HG02884 (cell line): ENCODE measurements around the gene FAAH.

ENCODE experiments used
- ATAC-seq: cut with Tn5 transposase; IDR thresholded peaks from one replicate; pipeline ENCODE4 v1.9.1; 2021; ENCODE audit warnings: mild to moderate bottlenecking, moderate library complexity; ENCODE audit not compliant: unreplicated experiment

The FAAH gene

DNA sequence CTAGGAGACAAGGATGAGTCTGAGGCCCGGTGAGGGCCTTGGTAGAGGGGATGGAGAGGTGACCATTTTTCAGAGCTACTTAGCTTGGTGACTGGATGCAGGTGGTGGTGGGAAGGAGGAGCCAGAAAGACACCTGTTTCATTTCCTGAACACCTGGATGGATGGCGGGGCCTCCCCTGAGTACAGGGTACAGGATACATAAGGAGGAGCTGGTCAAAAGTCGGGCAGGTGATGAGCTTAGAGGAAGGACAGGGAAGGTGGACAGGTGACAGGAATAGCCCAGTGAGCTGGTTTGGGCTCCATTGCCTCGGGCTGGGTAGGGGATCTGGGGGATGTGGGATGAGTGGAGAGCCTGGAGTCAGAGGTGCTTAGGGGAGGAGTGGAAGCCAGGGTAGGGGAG is 6.3 kb downstream of the FAAH start:
- no peak for ATAC-seq

DNA sequence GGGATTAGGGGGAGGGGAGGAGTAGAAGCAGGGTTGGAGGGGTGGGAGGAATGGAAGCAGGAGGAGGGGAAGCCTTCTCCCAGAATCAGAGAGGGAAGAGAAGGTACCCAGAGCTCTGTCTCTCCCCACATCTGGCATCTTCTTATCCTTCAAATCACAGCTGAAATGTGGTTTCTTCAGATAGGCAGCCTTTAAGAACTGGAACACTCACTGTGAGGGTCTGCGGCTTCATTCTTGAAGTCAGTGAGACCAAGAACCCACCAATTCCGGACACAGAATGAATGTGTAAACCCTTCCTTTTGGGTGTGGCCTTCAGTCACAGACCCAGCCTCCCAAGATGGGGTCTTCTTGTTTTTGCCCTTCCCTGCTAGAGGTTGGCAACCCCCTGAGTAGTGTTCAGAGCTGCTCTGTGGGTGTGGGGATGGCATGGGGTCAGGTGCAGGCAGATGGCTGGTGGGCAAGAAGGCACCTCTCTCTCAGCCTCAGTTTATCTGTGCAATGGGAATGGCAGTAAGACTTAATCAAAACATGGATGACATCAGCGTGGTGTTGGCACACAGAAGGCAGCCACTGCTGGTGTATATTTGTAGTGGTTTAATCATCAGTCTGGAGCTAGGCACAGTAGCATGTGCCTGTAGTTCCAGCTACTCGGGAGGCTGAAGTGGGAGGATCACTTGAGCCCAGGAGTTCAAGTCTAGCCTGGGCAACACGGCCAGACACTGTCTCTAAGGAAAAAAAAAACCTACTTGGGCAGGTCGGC is 7.2 kb downstream of the FAAH start:
- no peak for ATAC-seq

DNA sequence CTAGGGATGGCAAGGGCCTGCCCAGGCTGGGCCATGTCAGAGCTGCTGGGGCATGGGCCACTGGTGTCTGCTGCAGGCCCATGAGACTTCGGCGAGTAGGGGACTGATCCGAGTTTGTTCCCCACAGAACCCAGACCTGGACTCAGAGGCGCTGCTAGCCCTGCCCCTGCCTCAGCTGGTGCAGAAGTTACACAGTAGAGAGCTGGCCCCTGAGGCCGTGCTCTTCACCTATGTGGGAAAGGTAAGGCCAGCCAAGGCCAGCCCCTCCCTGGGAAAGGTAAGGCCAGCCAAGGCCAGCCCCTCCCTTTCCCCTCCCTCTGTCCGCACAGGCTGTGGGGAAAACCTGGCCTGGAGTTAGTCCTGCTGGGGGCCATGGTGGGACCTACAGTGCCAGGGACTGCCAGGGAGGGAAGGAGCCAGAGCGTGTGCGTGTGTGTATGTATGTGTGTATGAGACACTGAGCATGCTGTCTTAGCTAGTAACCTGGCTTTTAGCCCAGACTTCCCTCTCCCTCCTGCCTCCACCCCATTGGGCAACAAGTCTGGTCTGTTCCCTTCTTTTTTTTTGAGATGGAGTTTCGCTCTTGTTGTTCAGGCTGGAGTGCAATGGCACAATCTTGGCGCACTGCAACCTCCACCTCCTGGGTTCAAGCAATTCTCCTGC is 8.0 kb downstream of the FAAH start:
- ATAC-seq, result no peak

DNA sequence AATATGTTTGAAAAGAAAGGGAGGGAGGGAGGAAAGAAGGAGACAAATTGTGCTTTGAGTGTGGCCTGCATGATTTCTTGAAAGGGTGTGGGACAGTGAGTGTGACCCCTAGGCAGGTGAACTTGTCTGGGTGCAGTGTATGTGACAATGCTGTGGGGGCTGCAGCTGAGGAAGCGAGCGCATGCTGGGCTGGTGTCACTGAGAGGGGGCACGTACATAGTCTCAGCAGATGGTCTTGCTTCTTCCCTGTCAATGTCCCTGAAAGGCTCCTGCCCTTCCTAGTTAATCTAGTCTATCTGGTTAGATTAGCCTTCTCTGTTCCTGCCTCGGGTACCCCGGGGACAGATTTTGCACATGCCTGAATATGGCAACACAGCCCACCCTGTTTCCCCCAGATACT is 9.8 kb downstream of the FAAH start:
- ATAC-seq, result no peak

DNA sequence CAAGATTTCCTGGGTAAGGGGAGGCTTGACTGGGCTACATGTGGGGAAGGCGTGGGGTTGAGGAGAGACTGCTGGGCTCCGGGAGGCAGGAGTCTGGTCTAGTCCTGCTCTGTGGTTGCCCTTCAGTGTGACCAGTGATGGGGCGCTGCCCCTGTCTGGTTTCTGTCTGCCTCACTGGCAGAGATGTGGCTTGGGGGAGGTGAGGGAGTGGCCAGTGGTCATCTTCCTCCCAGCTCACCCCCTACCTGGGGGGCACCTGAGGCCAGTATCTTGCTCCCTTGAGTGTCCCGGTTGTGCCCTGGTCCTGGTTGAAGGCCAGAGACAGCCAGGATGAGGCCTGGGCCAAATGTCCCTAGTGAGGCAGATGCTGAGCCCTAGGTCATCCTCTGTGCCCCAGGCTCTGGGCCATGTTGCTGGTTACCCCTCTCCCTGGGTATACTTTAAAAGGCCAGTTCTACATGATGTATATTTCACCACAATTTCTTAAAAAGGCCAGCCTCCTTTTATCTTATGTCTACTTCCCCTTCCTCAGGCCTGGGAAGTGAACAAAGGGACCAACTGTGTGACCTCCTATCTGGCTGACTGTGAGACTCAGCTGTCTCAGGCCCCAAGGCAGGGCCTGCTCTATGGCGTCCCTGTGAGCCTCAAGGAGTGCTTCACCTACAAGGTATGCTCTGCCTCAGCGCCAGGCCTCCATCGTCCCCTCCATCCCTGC is 10.5 kb downstream of the FAAH start:
- ATAC-seq, result no peak

DNA sequence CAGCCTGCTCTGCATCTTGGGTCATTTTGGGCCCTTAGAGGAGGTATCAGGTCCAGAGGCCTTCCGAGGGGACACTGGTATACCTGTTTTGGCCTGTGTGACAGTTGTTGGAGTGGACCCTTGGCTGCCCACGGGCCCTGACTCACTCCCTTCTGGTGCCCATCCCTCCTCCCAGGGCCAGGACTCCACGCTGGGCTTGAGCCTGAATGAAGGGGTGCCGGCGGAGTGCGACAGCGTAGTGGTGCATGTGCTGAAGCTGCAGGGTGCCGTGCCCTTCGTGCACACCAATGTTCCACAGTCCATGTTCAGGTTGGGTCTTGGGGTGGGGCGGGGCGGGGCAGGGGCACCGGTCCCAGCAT is 11.1 kb downstream of the FAAH start:
- ATAC-seq, result no peak

DNA sequence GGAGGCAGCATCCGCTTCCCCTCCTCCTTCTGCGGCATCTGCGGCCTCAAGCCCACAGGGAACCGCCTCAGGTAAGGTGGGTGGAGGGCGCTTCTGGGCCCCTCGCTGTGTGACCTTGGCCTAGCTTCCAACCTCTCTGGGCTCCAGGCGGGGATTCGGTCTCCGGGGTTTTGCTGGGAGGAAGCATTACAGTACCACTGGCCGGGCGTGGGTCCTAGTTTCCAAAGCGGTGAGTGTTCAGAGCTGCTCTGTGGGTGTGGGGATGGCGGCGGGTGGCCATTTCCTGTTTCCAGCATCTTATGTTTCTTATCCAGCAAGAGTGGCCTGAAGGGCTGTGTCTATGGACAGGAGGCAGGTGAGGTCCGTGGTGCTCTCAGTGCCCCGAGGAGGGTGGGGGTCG is 11.6 kb downstream of the FAAH start:
- no peak for ATAC-seq

DNA sequence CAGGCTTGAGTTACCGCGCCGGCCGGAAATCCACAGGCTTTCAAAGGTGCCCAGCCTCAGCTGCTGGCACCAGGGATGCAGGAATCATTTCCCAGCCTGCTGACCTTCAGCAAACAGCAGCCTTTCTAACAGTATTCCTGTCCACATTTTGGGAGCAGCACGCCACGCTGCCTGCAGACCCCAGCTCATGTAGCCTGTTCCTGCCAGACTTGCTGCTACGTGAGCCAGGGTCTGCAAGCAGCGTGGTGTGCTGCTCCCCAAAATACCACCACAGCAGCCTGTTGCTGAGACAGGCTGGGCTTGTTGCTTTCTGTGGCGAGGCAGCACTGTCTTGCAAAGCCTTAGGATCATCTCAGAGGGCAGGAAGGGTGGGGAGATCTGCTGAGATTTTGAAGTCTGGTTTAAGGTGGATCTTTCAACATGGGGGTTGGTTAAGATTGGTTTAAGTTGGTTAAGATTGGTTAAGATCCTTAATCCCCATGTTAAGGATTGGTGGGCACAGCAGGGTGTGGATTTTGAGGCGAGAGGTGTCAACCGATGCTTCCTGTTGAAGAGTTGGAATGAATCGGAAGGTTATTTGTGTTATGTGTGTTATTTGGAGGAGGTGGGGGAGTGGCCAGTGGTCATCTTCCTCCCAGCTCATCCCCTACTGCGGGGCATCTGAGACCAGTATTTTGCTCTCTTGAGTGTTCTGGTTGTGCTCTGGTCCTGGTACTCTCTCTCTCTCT is 12.9 kb downstream of the FAAH start:
- no peak for ATAC-seq

DNA sequence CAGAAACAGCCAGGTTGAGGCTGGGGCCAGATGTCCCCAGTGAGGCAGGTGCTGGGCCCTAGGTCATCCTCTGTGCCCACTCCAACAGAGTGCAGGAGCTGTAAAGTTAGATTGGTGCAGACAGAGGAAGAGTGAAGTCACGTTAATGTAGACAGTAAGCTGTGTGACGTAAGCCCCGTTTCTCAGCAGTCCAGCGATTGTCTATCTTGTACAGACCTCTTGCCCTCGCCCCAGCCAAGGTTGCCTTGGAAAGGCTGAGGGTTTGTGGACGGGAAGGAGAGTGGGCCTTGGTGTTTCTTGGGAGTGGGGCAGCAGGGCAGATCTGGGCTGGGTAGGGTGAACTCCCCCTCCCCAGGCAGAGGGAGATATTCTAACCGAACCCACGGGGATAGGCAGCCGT is 13.5 kb downstream of the FAAH start:
- ATAC-seq, result no peak

DNA sequence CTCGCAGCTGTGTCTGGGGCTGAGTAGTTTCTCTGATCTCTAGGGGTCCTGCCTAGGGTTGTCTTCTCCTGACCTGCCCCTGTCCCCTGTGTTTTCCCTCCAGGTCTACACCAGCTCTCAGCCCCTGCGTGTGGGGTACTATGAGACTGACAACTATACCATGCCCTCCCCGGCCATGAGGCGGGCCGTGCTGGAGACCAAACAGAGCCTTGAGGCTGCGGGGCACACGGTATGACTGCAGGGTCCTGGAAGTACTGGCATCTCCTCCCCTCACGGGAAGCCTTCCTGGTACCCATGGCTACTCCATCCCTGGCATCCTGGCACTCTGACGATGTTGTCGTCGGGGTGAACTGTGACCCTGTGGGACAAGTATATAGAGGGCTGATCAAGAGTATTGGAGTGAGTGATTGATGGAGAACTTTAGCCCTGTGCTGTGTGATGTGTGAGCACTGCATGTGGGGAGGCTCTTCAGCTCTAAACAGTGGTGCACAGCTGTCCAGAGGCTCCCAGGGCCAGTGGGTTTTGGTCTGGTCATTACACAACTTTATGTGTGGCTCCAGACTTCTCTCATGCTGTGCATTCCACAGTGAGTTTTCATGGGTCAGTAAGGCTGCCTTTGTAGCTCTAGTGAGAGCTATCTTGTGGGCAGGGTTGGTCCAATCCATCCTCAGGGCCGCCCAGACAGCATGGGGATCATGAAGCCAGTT is 14.4 kb downstream of the FAAH start:
- no peak for ATAC-seq

DNA sequence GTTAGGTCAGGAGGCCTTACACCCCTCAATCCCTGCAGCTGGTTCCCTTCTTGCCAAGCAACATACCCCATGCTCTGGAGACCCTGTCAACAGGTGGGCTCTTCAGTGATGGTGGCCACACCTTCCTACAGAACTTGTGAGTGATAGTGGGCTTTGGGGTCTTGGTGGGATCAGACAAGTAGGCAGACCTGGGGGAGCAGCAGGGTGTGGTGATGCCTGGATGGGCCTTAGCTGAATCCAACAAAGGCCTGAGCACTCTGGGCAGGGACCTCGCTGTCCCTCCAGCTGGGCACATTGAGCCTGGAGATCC is 14.9 kb downstream of the FAAH start:
- no peak for ATAC-seq

DNA sequence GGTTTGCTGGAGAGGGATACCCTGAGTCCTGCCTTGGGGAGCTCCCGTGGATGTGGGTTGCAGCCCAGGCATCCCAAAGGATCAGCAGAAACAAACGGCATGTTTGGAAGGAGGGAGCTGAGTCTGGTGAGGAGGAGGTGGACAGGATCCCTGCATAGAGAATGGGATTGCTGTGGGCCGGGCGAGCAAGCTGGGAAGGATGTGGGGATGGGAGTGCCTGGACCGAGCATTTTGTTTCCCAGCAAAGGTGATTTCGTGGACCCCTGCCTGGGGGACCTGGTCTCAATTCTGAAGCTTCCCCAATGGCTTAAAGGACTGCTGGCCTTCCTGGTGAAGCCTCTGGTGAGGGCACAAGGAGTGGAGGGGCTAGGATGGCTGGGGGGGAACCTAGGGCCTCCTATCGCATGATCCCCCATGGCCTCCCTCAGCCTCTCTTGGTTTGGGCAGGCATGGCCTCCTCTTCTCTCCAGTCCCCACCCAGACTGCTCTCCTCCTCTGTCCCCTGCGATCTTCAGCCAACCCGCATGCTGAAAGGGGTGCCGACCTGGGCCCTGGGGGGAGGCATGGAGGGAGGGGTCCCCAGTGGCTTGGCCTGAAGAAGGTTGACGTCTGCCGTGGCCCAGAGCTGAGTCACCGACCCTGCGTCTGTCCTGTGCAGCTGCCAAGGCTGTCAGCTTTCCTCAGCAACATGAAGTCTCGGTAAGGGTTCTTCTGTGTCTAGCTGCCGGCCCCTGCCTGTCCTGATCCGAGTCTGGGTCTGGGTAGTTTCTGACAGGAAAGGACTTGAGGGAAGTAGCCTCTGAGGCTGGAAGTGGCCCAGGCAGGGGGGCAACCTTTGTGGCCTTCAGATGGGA is 16.3 kb downstream of the FAAH start:
- ATAC-seq, result no peak

DNA sequence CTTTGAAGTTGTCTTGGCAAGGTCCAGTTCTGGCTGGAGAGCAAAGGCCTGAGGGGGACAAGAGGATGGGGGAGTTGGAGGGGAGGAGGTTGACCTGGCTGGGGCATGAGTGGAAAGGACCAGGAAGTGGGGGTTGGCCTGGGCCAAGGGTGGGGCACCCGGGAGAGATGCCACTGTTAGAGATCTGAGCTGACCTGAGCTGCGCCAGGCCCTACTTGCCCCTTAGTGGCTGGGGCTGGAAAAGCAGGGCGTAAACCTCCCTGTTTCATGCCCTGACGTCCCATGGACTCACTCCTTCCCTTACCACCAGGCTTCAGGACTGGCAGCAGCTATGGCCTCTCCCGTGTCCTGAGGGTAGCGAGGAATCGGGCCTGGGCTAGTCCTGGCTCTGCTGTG is 16.9 kb downstream of the FAAH start:
- ATAC-seq, result no peak

DNA sequence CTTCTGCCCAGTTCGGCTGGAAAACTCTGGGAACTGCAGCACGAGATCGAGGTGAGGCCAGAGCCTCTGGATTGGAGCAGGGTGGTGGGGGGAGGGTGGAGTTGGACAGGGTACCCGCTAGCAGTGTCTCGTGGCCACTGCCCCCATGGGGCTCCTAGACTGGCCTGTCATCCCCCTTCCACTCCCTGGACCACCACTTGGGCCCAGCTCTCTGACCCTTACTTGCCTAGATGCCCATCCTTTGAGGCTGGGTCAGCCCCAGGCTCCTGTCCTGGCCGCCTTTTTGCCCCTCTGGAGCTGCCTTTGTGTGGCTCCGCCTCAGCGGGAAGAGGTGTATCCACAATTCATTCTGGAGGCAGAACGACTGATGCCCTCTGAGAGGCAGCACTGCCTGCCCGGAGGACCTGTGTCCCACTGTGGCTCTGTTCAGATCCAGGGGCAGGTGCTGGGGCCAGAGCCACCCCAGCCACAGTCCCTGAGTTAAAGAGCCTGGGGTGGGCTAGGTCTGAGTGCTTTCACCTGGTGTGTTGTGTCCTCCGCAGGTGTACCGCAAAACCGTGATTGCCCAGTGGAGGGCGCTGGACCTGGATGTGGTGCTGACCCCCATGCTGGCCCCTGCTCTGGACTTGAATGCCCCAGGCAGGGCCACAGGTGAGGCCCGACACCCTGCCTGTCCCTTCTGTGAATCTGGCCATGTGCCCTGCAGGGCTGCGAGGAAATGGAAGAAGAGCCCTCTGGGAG is 17.7 kb downstream of the FAAH start:
- no peak for ATAC-seq

DNA sequence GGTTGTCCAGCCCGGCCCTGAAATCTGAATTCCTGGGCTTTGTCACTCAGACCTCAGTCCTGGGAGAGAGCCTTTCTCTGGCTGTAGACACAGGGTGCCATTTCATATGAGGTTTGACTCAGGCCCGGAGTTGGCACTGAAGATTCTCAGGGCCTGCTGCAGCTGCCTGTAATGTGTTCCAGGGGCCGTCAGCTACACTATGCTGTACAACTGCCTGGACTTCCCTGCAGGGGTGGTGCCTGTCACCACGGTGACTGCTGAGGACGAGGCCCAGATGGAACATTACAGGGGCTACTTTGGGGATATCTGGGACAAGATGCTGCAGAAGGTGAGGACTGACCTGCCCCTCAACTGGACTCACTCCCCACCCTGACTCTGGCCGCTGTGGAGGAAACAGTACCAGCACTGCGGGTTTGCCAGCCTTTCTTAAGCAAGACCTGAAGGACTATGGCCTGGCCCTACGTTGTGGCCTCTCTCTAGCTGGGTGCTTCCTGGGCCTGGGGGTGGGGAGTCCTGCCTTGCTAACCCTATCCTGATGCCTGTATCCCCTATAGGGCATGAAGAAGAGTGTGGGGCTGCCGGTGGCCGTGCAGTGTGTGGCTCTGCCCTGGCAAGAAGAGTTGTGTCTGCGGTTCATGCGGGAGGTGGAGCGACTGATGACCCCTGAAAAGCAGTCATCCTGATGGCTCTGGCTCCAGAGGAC is 18.9 kb downstream of the FAAH start:
- ATAC-seq, result no peak

DNA sequence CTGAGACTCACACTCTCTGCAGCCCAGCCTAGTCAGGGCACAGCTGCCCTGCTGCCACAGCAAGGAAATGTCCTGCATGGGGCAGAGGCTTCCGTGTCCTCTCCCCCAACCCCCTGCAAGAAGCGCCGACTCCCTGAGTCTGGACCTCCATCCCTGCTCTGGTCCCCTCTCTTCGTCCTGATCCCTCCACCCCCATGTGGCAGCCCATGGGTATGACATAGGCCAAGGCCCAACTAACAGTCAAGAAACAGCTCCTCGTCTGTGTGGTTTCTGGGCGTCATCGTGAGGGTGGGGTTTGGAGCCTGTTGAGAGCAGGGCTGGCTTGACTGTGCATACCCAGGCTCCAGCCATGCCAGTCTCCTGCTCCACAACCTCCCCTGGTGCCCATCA is 19.5 kb downstream of the FAAH start:
- ATAC-seq, result peak; percentile 78

DNA sequence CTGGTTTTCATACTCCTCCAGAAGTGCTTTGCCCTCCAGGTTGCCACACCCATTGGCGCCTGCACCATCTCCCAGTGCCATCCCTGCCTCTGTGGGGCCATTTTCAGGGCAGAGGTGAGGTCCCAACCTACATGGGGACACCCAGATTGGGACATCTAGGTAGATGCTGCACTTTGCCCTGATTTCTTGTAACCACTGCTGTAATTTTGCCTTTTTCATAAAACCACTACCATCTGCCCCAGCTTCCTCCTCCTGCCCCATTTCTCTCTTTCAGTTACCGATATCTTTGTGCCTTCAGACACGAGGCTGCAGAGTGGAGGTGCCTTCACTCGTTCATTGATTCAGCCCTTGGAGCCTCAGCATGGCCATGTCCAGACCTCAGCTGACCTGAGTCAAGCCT is 21.4 kb downstream of the FAAH start:
- ATAC-seq, result no peak

DNA sequence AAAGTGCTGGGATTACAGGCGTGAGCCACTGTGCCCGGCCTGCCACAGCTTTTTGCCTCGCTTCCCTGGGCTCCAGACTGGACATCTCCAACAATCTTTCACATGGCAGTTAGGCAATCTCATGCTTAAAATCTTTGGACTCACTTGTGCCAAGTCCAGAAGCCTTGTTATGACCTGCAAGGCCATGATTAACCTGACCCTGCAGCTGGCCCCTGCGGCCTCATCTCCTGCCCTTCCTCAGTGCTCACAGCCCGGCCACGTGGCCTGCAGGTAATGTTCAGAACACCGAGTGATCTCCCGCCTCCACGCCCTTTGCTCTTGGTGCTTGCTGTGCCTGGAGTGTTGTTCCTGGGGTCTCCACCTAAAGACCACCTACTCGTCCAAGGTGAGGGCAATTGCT is 24.9 kb downstream of the FAAH start:
- ATAC-seq, result no peak

DNA sequence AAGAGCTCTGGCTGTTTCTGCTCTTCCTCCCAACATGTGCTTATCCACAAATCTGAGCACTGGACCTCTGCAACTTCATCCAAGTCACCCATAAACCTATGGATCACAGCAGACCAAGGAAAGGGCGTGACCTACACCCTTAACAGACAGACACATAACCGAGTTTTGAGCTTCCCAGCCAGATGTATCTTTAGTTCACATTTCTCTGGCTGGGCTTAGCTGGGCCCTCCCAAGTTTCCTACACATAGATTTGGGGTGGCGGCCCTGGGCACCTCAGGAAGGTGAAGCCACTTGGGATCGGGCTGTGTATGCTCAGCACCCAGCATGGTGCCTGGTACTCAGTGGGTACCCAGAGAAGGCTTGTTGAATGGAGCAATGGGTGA is 26.4 kb downstream of the FAAH start:
- no peak for ATAC-seq
